HG03457 (cell line): Measurements from ENCODE around the gene SYT15.
"Not testable (repeated sequence)": the region's sequence is repeated elsewhere in the genome, so short reads cannot be mapped to it uniquely, and the experiment has no call there.

Experiments used
- ATAC-seq: cut with Tn5 transposase; IDR thresholded peaks from one replicate; pipeline ENCODE4 v1.9.1; 2021; ENCODE audit warnings: moderate number of reproducible peaks; ENCODE audit not compliant: unreplicated experiment

SYT15 gene

GRCh38 chr10:46578474-46579178, at the start of gene SYT15:
SYT15 (plus strand) TSS chr10:46579128; CDS start chr10:46579169, 41 bp downstream.
- ATAC-seq: not testable (repeated sequence)

- ATAC-seq: not testable (repeated sequence)
Measured at GRCh38 chr10:46529742-46530141, 49.2 kb upstream of the SYT15 start.

GRCh38 chr10:46530249-46531186, 48.4 kb upstream of the SYT15 start:
- ATAC-seq: no peak

GRCh38 chr10:46532256-46532655, 46.7 kb upstream of the SYT15 start:
- ATAC-seq: not testable (repeated sequence)

- ATAC-seq: no peak
Measured at GRCh38 chr10:46534828-46535524, 44.0 kb upstream of the SYT15 start.

GRCh38 chr10:46536171-46536570, 42.8 kb upstream of the SYT15 start:
- no peak for ATAC-seq

- ATAC-seq: no peak
Measured at GRCh38 chr10:46536781-46537180, 42.1 kb upstream of the SYT15 start.

- ATAC-seq: no peak
Measured at GRCh38 chr10:46537309-46537708, 41.6 kb upstream of the SYT15 start.

- no peak for ATAC-seq
Measured at GRCh38 chr10:46538155-46538554, 40.8 kb upstream of the SYT15 start.

GRCh38 chr10:46538717-46539426, 40.1 kb upstream of the SYT15 start:
- ATAC-seq: no peak

GRCh38 chr10:46539596-46540411, 39.1 kb upstream of the SYT15 start:
- no peak for ATAC-seq

GRCh38 chr10:46540412-46541016, 38.4 kb upstream of the SYT15 start:
- no peak for ATAC-seq

- no peak for ATAC-seq
Measured at GRCh38 chr10:46541017-46541661, 37.8 kb upstream of the SYT15 start.

- no peak for ATAC-seq
Measured at GRCh38 chr10:46541735-46542566, 37.0 kb upstream of the SYT15 start.

GRCh38 chr10:46542567-46543465, 36.1 kb upstream of the SYT15 start:
- ATAC-seq: no peak

- no peak for ATAC-seq
Measured at GRCh38 chr10:46543466-46544377, 35.2 kb upstream of the SYT15 start.
